GM12878 (cell line): Measurements from ENCODE around the gene KRTAP1-3. TPM values are rescaled to one million over a fixed set of nuclear protein-coding genes. Genes with fewer than 3 reads are reported as not detected.

Source experiments
- ATAC-seq: fragments of 200-7000 bp; cut with Tn5 transposase; 3 replicates; pipeline ENCODE4 v1.9.1; 2020; ENCODE audit warnings: mild to moderate bottlenecking, moderate library complexity
- BruUV-seq: library from RNA; stranded (reverse); fragments of 400-500 nt; replicated peaks from 2 replicates; lab custom pipeline; 2021; lab: Mats Ljungman, UMichigan
- CTCF ChIA-PET: fragments of 300-600 bp; sonication (Branson Sonifier 250); formaldehyde crosslinking; extraction: SDS; loops from one replicate; lab custom pipeline; 2021; ENCODE audit warnings: inconsistent platforms; lab: Yijun Ruan, JAX
- POLR2A ChIA-PET: fragments of 350-600 bp; formaldehyde crosslinking; extraction: SDS; loops from one replicate; lab custom pipeline; 2021; ENCODE audit warnings: inconsistent platforms; lab: Charles Lee
- RAD21 ChIA-PET: fragments of 300-600 bp; sonication (Branson Sonifier 250); formaldehyde crosslinking; loops from one replicate; lab custom pipeline; 2023; ENCODE audit warnings: antibody characterized with exemption; ENCODE audit not compliant: unreplicated experiment; lab: Charles Lee
- SMC1A ChIA-PET: fragments of 300-600 bp; sonication (Branson Sonifier 250); formaldehyde crosslinking; loops from one replicate; lab custom pipeline; 2023; ENCODE audit not compliant: unreplicated experiment, uncharacterized antibody; lab: Charles Lee
- DNase-seq: peaks from one replicate; pipeline ENCODE4 v3.0.0-alpha.2; 2011; ENCODE audit warnings: low read depth, low spot score
- FAIRE-seq: peaks from 3 replicates; lab custom pipeline; 2011; peaks lifted over from hg19 to GRCh38; lab: Jason Lieb, UNC
- H2AFZ ChIP-seq: 2 replicates; pipeline ENCODE4 v1.6.0; 2011; ENCODE audit warnings: low read depth, low read length, control low read depth; ENCODE audit not compliant: control insufficient read depth
- H3K27ac ChIP-seq: 2 replicates; pipeline ENCODE4 v1.5.1; 2011; ENCODE audit warnings: control low read depth; ENCODE audit not compliant: control insufficient read depth, insufficient read depth
- H3K27me3 ChIP-seq, 2 experiments: replicated peaks in 1 of 2; 2 replicates each; pipeline versions ENCODE4 v1.6.0 to v1.6.1; 2011; ENCODE audit warnings: low read length in 1 of 2; ENCODE audit not compliant: control insufficient read depth in 2 of 2, insufficient read depth in 2 of 2
- H3K36me3 ChIP-seq, 2 experiments: 2 replicates each; pipeline ENCODE4 v1.5.1; 2011; ENCODE audit warnings: low read length in 1 of 2; ENCODE audit not compliant: control insufficient read depth in 2 of 2, insufficient read depth in 2 of 2
- H3K4me1 ChIP-seq: 2 replicates; pipeline ENCODE4 v1.6.1; 2011; ENCODE audit warnings: mild to moderate bottlenecking, low read length, moderate library complexity, mixed read lengths; ENCODE audit not compliant: control insufficient read depth, insufficient read depth
- H3K4me2 ChIP-seq: 2 replicates; pipeline ENCODE4 v1.6.0; 2011; ENCODE audit warnings: control low read depth; ENCODE audit not compliant: control insufficient read depth, insufficient read depth
- H3K4me3 ChIP-seq: fragments of 200-600 bp; sonication (generic); 2 replicates; pipeline ENCODE4 v1.5.1; 2016
- H3K79me2 ChIP-seq: 2 replicates; pipeline ENCODE4 v1.6.0; 2011; ENCODE audit warnings: low read length; ENCODE audit not compliant: control insufficient read depth, insufficient read depth
- H3K9ac ChIP-seq: 2 replicates; pipeline ENCODE4 v1.8.0; 2011; ENCODE audit warnings: low read length, control low read depth, mixed read lengths; ENCODE audit not compliant: control insufficient read depth, insufficient read depth
- H3K9me3 ChIP-seq: replicated peaks from 3 replicates; pipeline ENCODE4 v1.5.1; 2011; ENCODE audit warnings: mild to moderate bottlenecking, low read length; ENCODE audit not compliant: control insufficient read depth, insufficient read depth
- H4K20me1 ChIP-seq: 2 replicates; pipeline ENCODE4 v1.6.0; 2011; ENCODE audit not compliant: control insufficient read depth, insufficient read depth
- ASH2L ChIP-seq: fragments of 300-600, 200-600 bp; sonication (generic); IDR thresholded peaks from 2 replicates; pipeline ENCODE4 v1.6.1; 2017; ENCODE audit warnings: low read depth, mild to moderate bottlenecking, borderline replicate concordance
- ETV6 ChIP-seq, 2 experiments: fragments of 450-650 bp in 1 of 2; IDR thresholded peaks in 1 of 2; conservative IDR thresholded peaks in 1 of 2; 2 replicates each; pipeline ENCODE4 v1.6.1; 2014; ENCODE audit warnings: antibody characterized with exemption in 1 of 2, borderline replicate concordance in 1 of 2, low read depth in 1 of 2, mild to moderate bottlenecking in 1 of 2, moderate library complexity in 1 of 2
- EZH2 ChIP-seq: IDR thresholded peaks from 2 replicates; pipeline ENCODE4 v1.6.1; 2012; ENCODE audit warnings: low read depth, mild to moderate bottlenecking, control low read depth, inconsistent platforms, low read length, borderline replicate concordance; ENCODE audit not compliant: control insufficient read depth
- IKZF2 ChIP-seq, 2 experiments: fragments of 450-650 bp; IDR thresholded peaks; 2 replicates each; pipeline ENCODE4 v1.6.1; 2017; ENCODE audit warnings: mild to moderate bottlenecking in 2 of 2, moderate library complexity in 2 of 2
- MEF2A ChIP-seq: IDR thresholded peaks from 2 replicates; pipeline ENCODE4 v1.6.1; 2011; ENCODE audit warnings: low read depth, mild to moderate bottlenecking, low read length, moderate library complexity; ENCODE audit not compliant: insufficient read depth
- MTA2 ChIP-seq: fragments of 450-650 bp; IDR thresholded peaks from 2 replicates; pipeline ENCODE4 v1.6.1; 2016; ENCODE audit warnings: low read depth, mild to moderate bottlenecking, moderate library complexity
- NRF1 ChIP-seq: conservative IDR thresholded peaks from 2 replicates; pipeline ENCODE4 v1.6.1; 2011; ENCODE audit warnings: mild to moderate bottlenecking, low read depth, low read length, improper control_type of control experiment
- POLR2A ChIP-seq: IDR thresholded peaks from 2 replicates; pipeline ENCODE4 v1.6.1; 2011; ENCODE audit warnings: low read depth, mild to moderate bottlenecking, low read length
- POU2F2 ChIP-seq: IDR thresholded peaks from 3 replicates; pipeline ENCODE4 v1.6.1; 2011; ENCODE audit warnings: low read depth, mild to moderate bottlenecking, low read length, borderline replicate concordance
- RB1 ChIP-seq: fragments of 450-650 bp; formaldehyde crosslinking; IDR thresholded peaks from 2 replicates; pipeline ENCODE4 v1.6.1; 2017; ENCODE audit warnings: mild to moderate bottlenecking, borderline replicate concordance
- SIN3A ChIP-seq: IDR thresholded peaks from 2 replicates; pipeline ENCODE4 v1.6.1; 2012; ENCODE audit warnings: low read depth, low read length, improper control_type of control experiment
- SREBF2 ChIP-seq: IDR thresholded peaks from 2 replicates; pipeline ENCODE4 v1.6.1; 2012; ENCODE audit warnings: mild to moderate bottlenecking, low read length
- SUZ12 ChIP-seq: fragments of 200-600 bp; sonication (generic); IDR thresholded peaks from one replicate; pipeline ENCODE4 v1.6.1; 2018; ENCODE audit warnings: antibody characterized with exemption, mild to moderate bottlenecking; ENCODE audit not compliant: unreplicated experiment
- ZBTB4 ChIP-seq: fragments of 450-650 bp; formaldehyde crosslinking; IDR thresholded peaks from 2 replicates; pipeline ENCODE4 v1.4.0; 2022; ENCODE audit warnings: mild to moderate bottlenecking, moderate library complexity
- in situ Hi-C: fragments of 300-500 bp; cut with MboI; formaldehyde crosslinking; loops from 9 replicates; pipeline ENCODE4 v1.14.3; 2018; ENCODE audit warnings: mixed read lengths
- intact Hi-C: fragments of 100-400 bp; cut with micrococcal nuclease; formaldehyde crosslinking; loops from one replicate; pipeline ENCODE4 v1.14.2; 2022; ENCODE audit not compliant: unreplicated experiment
- polyA plus RNA-seq, 11 experiments: library from polyadenylated mRNA; depleted of rRNA in 4 of 11; unstranded in 6 of 11; stranded (reverse) in 5 of 11; fragments of >200 nt; fragmentation: Nextera tagmentation in 4 of 11; fragmentation: Illumina TruSeq in 1 of 11; extraction: Ambion mirVana in 4 of 11; extraction: Trizol in 1 of 11; gene quantifications; 1 replicate in 1 of 11; 2 replicates in 10 of 11; pipeline versions ENCODE4 v1.2.1 to v1.2.3, GENCODE V29; 2011 to 2016; ENCODE audit warnings: inconsistent platforms in 2 of 11, missing spikeins in 2 of 11, low read depth in 1 of 11
- total RNA-seq, 4 experiments: library from RNA; depleted of rRNA in 3 of 4; stranded (reverse); fragments of >200 nt in 3 of 4; fragmentation: Illumina TruSeq in 1 of 4; extraction: Trizol in 1 of 4; gene quantifications; 2 replicates each; pipeline versions ENCODE4 v1.2.1 to v1.2.3, GENCODE V29; 2013 to 2021

KRTAP1-3 gene
- total and polyA plus RNA-seq, 10 of the 15 experiments (the other 5 are each of a cell fraction or from before 2014, with no cell fraction given) = not detected

DNA sequence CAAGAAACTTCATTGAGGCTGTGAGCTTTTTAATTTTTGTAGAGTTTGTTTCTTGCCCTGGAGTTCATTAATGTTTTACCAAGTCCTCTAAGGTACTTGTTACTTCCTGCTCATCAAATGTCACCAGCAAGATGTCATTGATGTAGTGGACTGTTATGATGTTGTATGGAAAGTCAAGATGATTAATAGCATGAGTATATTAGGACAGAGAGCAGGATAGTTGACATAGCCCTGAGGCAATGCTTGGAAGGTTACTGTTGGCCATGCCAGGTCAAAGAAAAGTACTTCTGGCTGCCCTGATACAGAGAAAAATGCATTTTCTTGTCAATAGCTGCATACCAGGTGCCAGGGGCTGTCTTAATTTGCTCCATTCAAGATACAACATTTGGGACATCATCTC is 14.3 kb downstream of the KRTAP1-3 start:
- CTCF ChIA-PET = interaction anchor here (1.2 kb wide), 1 partner anchor 9 kb away, joined by 3 read pairs; the partner anchor contains the start of gene KRTAP1-4
- no peaks in the 10 kb centered on the region for H3K4me1 ChIP-seq
- no peaks in the 10 kb centered on the region for H3K79me2 ChIP-seq
- H3K4me3 ChIP-seq = no peak overlapping the region
- H3K4me2 ChIP-seq = no peak overlapping the region
- TF ChIP-seq NRF1 = no peak
- TF ChIP-seq POLR2A = no peak
- TF ChIP-seq ASH2L = no peak
- TF ChIP-seq ETV6 (conservative IDR thresholded peaks at IDR 0.05 in 1 of 2, IDR thresholded peaks at IDR 0.05 in 1 of 2; ENCODE audit: borderline replicate concordance in 1 of 2, low read depth in 1 of 2) = no peak
- no peak for TF ChIP-seq EZH2
- no peak for TF ChIP-seq ZBTB4 (CRISPR knock-in tag)
- TF ChIP-seq MTA2 = no peak
- TF ChIP-seq POU2F2 = no peak
- no peak for TF ChIP-seq SIN3A
- no peak for TF ChIP-seq IKZF2 (IDR thresholded peaks at IDR 0.05)
- TF ChIP-seq MEF2A = no peak
- TF ChIP-seq SUZ12 = no peak
- TF ChIP-seq SREBF2 = no peak
- no peak for TF ChIP-seq RB1
- TF ChIP-seq, all 136 proteins: peak for 0
- Histone ChIP-seq H3K9me3 (no peaks in the 10 kb centered on the region), H2AFZ (no peak overlapping the region), H3K9ac (no peak overlapping the region), H3K27ac (no peak overlapping the region), H3K36me3 (no peaks in the 10 kb centered on the region), H3K27me3 (no peaks in the 10 kb centered on the region), H4K20me1 (no peaks in the 10 kb centered on the region)
- ATAC-seq (no peak), FAIRE-seq (no peak), DNase-seq (no peak)
- SMC1A ChIA-PET = interaction anchor here (0.8 to 1.3 kb wide), 2 partner anchors 9 to 36 kb away, joined by 3 read pairs; partner anchors contain the start of gene KRT40
- POLR2A ChIA-PET = no interaction called here
- RAD21 ChIA-PET = no interaction called here
- intact Hi-C loops (no loop called here), in situ Hi-C loops (no loop called here)
- BruUV-seq = no TSS peak
